CD14-positive monocyte (primary cell): ENCODE results near the gene EN2. TPM values are rescaled to one million over a fixed set of nuclear protein-coding genes. Genes with fewer than 3 reads are reported as not detected.

ENCODE experiments used
- DNase-seq, 3 donors: peaks; one replicate each; pipeline ENCODE4 v3.0.0-alpha.2; 2011 to 2022
- H2AFZ ChIP-seq: 2 replicates; pipeline ENCODE4 v1.6.0; 2012; ENCODE audit warnings: mild to moderate bottlenecking, low read depth, low read length, inconsistent platforms; ENCODE audit not compliant: insufficient read depth, poor library complexity, severe bottlenecking
- H3K27ac ChIP-seq, 2 donors: 1 replicate in 1 of 2; 2 replicates in 1 of 2; pipeline ENCODE4 v1.5.1; 2012 to 2013; ENCODE audit warnings: low read length in 2 of 2, control low read depth in 1 of 2, inconsistent platforms in 1 of 2, low read depth in 1 of 2, mild to moderate bottlenecking in 1 of 2
- H3K27me3 ChIP-seq, 2 donors: one replicate each; pipeline versions ENCODE4 v1.6.0 to v1.6.1; 2011 to 2013; ENCODE audit warnings: low read length in 2 of 2; ENCODE audit not compliant: control insufficient read depth in 2 of 2, insufficient read depth in 2 of 2
- H3K36me3 ChIP-seq, 2 donors: replicated peaks in 1 of 2; 1 replicate in 1 of 2; 2 replicates in 1 of 2; pipeline versions ENCODE4 v1.5.1 to v1.6.1; 2012 to 2013; ENCODE audit warnings: low read length in 2 of 2, control low read depth in 1 of 2, inconsistent platforms in 1 of 2, mild to moderate bottlenecking in 1 of 2; ENCODE audit not compliant: insufficient read depth in 2 of 2, control insufficient read depth in 1 of 2
- H3K4me1 ChIP-seq, 2 donors: 1 replicate in 1 of 2; 2 replicates in 1 of 2; pipeline versions ENCODE4 v1.5.1 to v1.6.1; 2012 to 2013; ENCODE audit warnings: low read length in 2 of 2, control low read depth in 1 of 2, inconsistent platforms in 1 of 2, mild to moderate bottlenecking in 1 of 2, moderate library complexity in 1 of 2; ENCODE audit not compliant: insufficient read depth in 2 of 2, control insufficient read depth in 1 of 2
- H3K4me2 ChIP-seq: replicated peaks from 2 replicates; pipeline ENCODE3; 2012; ENCODE audit warnings: low read length, moderate library complexity, mild to moderate bottlenecking; ENCODE audit not compliant: poor library complexity, severe bottlenecking; ENCODE audit errors: extremely low read depth
- H3K4me3 ChIP-seq, 3 experiments: fragments of 200-600 bp in 1 of 3; sonication (generic) in 1 of 3; replicated peaks in 1 of 3; 1 replicate in 2 of 3; 2 replicates in 1 of 3; pipeline ENCODE4 v1.5.1; 2011 to 2013; ENCODE audit warnings: low read length in 3 of 3, mild to moderate bottlenecking in 3 of 3, control low read depth in 2 of 3, low read depth in 2 of 3, inconsistent platforms in 1 of 3, moderate library complexity in 1 of 3
- H3K79me2 ChIP-seq: 2 replicates; pipeline ENCODE4 v1.6.0; 2012; ENCODE audit warnings: mild to moderate bottlenecking, control low read depth, inconsistent platforms, low read length, moderate library complexity; ENCODE audit not compliant: insufficient read depth
- H3K9ac ChIP-seq: 2 replicates; pipeline ENCODE4 v1.6.0; 2017; ENCODE audit warnings: low read length, mild to moderate bottlenecking; ENCODE audit not compliant: insufficient read depth, poor library complexity, severe bottlenecking
- H3K9me3 ChIP-seq, 2 donors: replicated peaks in 1 of 2; 1 replicate in 1 of 2; 2 replicates in 1 of 2; pipeline versions ENCODE4 v1.5.1 to v1.6.1; 2012 to 2013; ENCODE audit warnings: low read length in 2 of 2, control low read depth in 1 of 2; ENCODE audit not compliant: control insufficient read depth in 1 of 2, insufficient read depth in 1 of 2
- H4K20me1 ChIP-seq: 2 replicates; pipeline ENCODE4 v1.6.0; 2012; ENCODE audit warnings: mild to moderate bottlenecking, low read length, control low read depth, moderate library complexity; ENCODE audit not compliant: insufficient read depth
- H3K27ac Mint-ChIP-seq, 7 donors: one replicate each; pipeline ENCODE4 v1.8.0; 2020; ENCODE audit warnings: mild to moderate bottlenecking in 7 of 7, mixed read lengths in 7 of 7, moderate library complexity in 6 of 7, inconsistent platforms in 2 of 7
- H3K27me3 Mint-ChIP-seq, 3 donors: one replicate each; pipeline ENCODE4 v1.8.0; 2021 to 2022; ENCODE audit warnings: low read depth in 3 of 3, mild to moderate bottlenecking in 3 of 3, mixed read lengths in 3 of 3, moderate library complexity in 3 of 3, inconsistent platforms in 1 of 3
- H3K36me3 Mint-ChIP-seq, 2 donors: one replicate each; pipeline ENCODE4 v1.8.0; 2020; ENCODE audit warnings: mixed read lengths in 2 of 2, inconsistent platforms in 1 of 2, mild to moderate bottlenecking in 1 of 2
- H3K4me1 Mint-ChIP-seq: one replicate; pipeline ENCODE4 v1.8.0; 2020; ENCODE audit warnings: mild to moderate bottlenecking, mixed read lengths
- H3K4me3 Mint-ChIP-seq, 2 donors: one replicate each; pipeline ENCODE4 v1.8.0; 2020; ENCODE audit warnings: mild to moderate bottlenecking in 2 of 2, mixed read lengths in 2 of 2, moderate library complexity in 1 of 2
- H3K9me3 Mint-ChIP-seq, 7 donors: one replicate each; pipeline ENCODE4 v1.8.0; 2020 to 2022; ENCODE audit warnings: mixed read lengths in 7 of 7, mild to moderate bottlenecking in 6 of 7, moderate library complexity in 6 of 7, inconsistent platforms in 2 of 7
- WGBS: methylation state at CpG from one replicate; pipeline ENCODE4 v1.1.5; 2013; ENCODE audit warnings: missing lambda C conversion rate; ENCODE audit not compliant: insufficient coverage; 5-methylcytosine and 5-hydroxymethylcytosine counted together
- intact Hi-C, 2 donors: fragments of 100-400 bp; cut with micrococcal nuclease; formaldehyde crosslinking; loops; one replicate each; pipeline versions ENCODE4 v1.15.0 to v1.15.1; 2023
- polyA plus RNA-seq, 3 donors: library from polyadenylated mRNA; depleted of rRNA in 1 of 3; unstranded in 2 of 3; stranded (reverse) in 1 of 3; fragments of 300-500 nt in 2 of 3; fragments of >200 nt in 1 of 3; fragmentation: Illumina TruSeq in 2 of 3; gene quantifications; 1 replicate in 2 of 3; 2 replicates in 1 of 3; pipeline ENCODE4 v1.2.3, GENCODE V29; 2012 to 2021
- TF ChIP-seq, protein P1 (sequence below): fragments of 200-600 bp; IDR thresholded peaks from one replicate; pipeline ENCODE4 v1.8.0; 2022; ENCODE audit warnings: antibody characterized with exemption, mild to moderate bottlenecking

The EN2 gene
- polyA plus RNA-seq, 3 donors, result not detected

DNA sequence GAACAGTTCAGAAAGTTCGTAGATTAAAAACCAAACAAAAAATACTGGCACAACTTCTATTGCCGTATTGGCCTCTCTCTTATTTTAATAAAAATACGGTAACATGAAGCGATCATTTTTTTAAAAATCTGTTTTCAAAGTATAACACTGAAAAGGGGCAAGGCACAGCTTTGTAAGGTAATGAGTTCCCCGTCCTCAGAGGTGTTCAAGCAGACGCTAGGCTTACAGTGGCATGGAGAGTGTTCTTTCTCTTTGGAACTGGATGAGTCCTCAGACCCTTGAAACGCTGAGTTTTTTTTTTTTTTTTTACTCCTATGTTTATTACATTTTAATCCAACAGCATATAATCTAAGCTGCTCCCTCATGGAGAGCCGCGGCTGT, 7.8 kb downstream of the EN2 start:
- Histone ChIP-seq H3K36me3 (no peaks in the 10 kb centered on the region), H3K79me2 (no peaks in the 10 kb centered on the region), H3K9me3 (peaks cover 0 to 61% of the 10 kb centered on the region in 2 donors), H4K20me1 (no peaks in the 10 kb centered on the region), H3K4me1 (peaks cover 0 to 8% of the 10 kb centered on the region in 2 donors), H3K4me2 (no peak overlapping the region), H3K27ac (no peak overlapping the region), H3K9ac (no peak overlapping the region), H2AFZ (no peak overlapping the region), H3K27me3 (peaks cover 84 to 100% of the 10 kb centered on the region in 2 donors), H3K4me3 (no peak overlapping the region)
- H3K36me3 Mint-ChIP-seq, result peaks cover 3 to 6% of the 10 kb centered on the region in 2 donors
- peak overlapping the region in 1 of 2 donors; percentile 60 for H3K4me3 Mint-ChIP-seq
- intact Hi-C loops, result no loop called here
- TF ChIP-seq, protein P1, sequence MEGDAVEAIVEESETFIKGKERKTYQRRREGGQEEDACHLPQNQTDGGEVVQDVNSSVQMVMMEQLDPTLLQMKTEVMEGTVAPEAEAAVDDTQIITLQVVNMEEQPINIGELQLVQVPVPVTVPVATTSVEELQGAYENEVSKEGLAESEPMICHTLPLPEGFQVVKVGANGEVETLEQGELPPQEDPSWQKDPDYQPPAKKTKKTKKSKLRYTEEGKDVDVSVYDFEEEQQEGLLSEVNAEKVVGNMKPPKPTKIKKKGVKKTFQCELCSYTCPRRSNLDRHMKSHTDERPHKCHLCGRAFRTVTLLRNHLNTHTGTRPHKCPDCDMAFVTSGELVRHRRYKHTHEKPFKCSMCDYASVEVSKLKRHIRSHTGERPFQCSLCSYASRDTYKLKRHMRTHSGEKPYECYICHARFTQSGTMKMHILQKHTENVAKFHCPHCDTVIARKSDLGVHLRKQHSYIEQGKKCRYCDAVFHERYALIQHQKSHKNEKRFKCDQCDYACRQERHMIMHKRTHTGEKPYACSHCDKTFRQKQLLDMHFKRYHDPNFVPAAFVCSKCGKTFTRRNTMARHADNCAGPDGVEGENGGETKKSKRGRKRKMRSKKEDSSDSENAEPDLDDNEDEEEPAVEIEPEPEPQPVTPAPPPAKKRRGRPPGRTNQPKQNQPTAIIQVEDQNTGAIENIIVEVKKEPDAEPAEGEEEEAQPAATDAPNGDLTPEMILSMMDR, result no peak
- H3K27ac Mint-ChIP-seq, result no peak overlapping the region
- peaks cover 0 to 48% (median 23%) of the 10 kb centered on the region in 7 donors for H3K9me3 Mint-ChIP-seq
- peaks cover 8% of the 10 kb centered on the region for H3K4me1 Mint-ChIP-seq
- peaks cover 97 to 99% (median 98%) of the 10 kb centered on the region in 3 donors for H3K27me3 Mint-ChIP-seq
- no peak for DNase-seq
- WGBS, result 10% methylated on average over 7 of the region's 9 CpGs

DNA sequence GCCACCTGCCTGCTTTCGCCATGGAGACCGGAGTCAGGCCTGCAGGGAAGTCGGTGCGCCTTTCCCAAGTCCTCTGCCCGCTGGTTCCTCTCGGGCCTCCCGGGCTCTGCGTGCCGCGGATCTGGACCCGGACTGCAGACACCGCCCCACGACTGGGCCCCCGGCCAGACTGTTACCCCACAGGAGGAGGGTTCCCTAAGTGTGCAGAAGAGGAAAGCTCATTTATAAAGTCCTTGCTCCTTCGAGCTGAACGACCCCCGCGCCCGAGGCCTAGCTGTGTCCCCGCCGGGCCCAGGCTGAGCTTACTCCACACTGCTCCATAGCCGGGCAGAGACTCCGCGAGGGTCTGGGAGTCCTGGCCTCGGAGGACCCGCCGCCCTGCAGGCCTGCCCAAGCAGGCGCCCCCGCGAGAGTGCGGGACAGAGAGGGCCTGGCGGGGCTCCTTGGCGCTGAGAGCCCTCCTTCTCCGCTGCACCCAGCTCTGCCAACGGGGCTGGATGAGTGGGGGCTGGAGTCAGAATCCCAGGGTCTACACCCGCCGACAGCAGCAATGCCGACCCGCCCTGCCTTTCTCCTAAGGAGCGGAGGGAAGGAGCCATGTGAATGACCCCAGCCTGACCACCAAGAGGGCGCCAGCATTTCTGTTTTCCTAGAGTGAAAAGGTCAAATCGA, 8.3 kb downstream of the EN2 start:
- H2AFZ ChIP-seq, result no peak overlapping the region
- H3K9me3 Mint-ChIP-seq, result peaks cover 0 to 46% (median 23%) of the 10 kb centered on the region in 7 donors
- DNase-seq, result no peak
- H3K79me2 ChIP-seq, result no peaks in the 10 kb centered on the region
- no peaks in the 10 kb centered on the region for H3K36me3 ChIP-seq
- no peak overlapping the region for H3K4me2 ChIP-seq
- 5% methylated on average over 39 of the region's 42 CpGs for WGBS
- H3K27ac ChIP-seq, result no peak overlapping the region
- peak overlapping the region in 1 of 2 donors; percentile 81 for H3K4me3 Mint-ChIP-seq
- H4K20me1 ChIP-seq, result no peaks in the 10 kb centered on the region
- H3K9me3 ChIP-seq, result peaks cover 0 to 61% of the 10 kb centered on the region in 2 donors
- peaks cover 0 to 8% of the 10 kb centered on the region in 2 donors for H3K4me1 ChIP-seq
- H3K4me1 Mint-ChIP-seq, result peaks cover 8% of the 10 kb centered on the region
- H3K27me3 ChIP-seq, result peaks cover 84 to 100% of the 10 kb centered on the region in 2 donors
- peaks cover 97 to 99% (median 98%) of the 10 kb centered on the region in 3 donors for H3K27me3 Mint-ChIP-seq
- no peak overlapping the region for H3K9ac ChIP-seq
- H3K36me3 Mint-ChIP-seq, result peaks cover 0 to 6% of the 10 kb centered on the region in 2 donors
- intact Hi-C loops, result no loop called here
- TF ChIP-seq, protein P1, result no peak
- no peak overlapping the region for H3K4me3 ChIP-seq
- no peak overlapping the region for H3K27ac Mint-ChIP-seq
